ENCODE data around the gene HIPK4. TPM values are rescaled to one million over a fixed set of nuclear protein-coding genes. Genes with fewer than 3 reads are reported as not detected.

HIPK4 gene
- total and polyA plus RNA-seq, 2 of the 8 experiments (the other 6 are each of a cell fraction or from before 2014, with no cell fraction given) = 0.15 to 0.57 TPM

GRCh38 chr19:40387155-40387554 lies 2.8 kb downstream of the HIPK4 start:
- DNase-seq (ENCODE audit: low read depth in 1 of 2, low spot score in 2 of 2) = no peak
- Histone ChIP-seq H2AFZ (ENCODE audit: low read length) (no peak overlapping the region), H2AK5ac (ENCODE audit: low read depth, low read length) (no peak overlapping the region), H3K36me3 (ENCODE audit: control insufficient read depth in 2 of 4, insufficient read depth in 4 of 4, low read length in 3 of 4) (no peaks in the 10 kb centered on the region), H3K9me3 (ENCODE audit: insufficient read depth in 2 of 2, low read depth in 1 of 2, low read length in 1 of 2) (no peaks in the 10 kb centered on the region), H3K9ac (replicated peaks in 1 of 4; ENCODE audit: extremely low read depth in 1 of 4, low read depth in 3 of 4, low read length in 3 of 4) (no peak overlapping the region), H3K23me2 (ENCODE audit: low read depth, low read length) (no peaks in the 10 kb centered on the region), H3K56ac (replicated peaks; ENCODE audit: insufficient read length, low read depth, low read length) (no peak overlapping the region), H4K8ac (ENCODE audit: extremely low read depth, insufficient read depth, low read length) (no peak overlapping the region), H3K23ac (ENCODE audit: insufficient read length) (no peak overlapping the region), H3K4me3 (ENCODE audit: extremely low read depth in 1 of 4, insufficient read depth in 2 of 4, low read depth in 3 of 4, low read length in 4 of 4) (no peak overlapping the region), H3K4me1 (replicated peaks in 1 of 4; ENCODE audit: control insufficient read depth in 3 of 4, insufficient read depth in 4 of 4, low read length in 3 of 4) (peaks cover 0 to 7% (median 3%) of the 10 kb centered on the region in 4 experiments; a peak in 4 of 7 replicates), H3K79me2 (ENCODE audit: control insufficient read depth in 1 of 2, insufficient read depth in 2 of 2, low read length in 2 of 2) (no peaks in the 10 kb centered on the region), H3K79me1 (ENCODE audit: low read depth, low read length) (no peaks in the 10 kb centered on the region), H2BK20ac (ENCODE audit: low read length) (no peak overlapping the region), H2BK12ac (ENCODE audit: low read depth, low read length) (0 out of 2 replicates have a peak overlapping the region, but pooled peaks have one; percentile 17), H3K18ac (ENCODE audit: extremely low read depth, low read length) (no peak overlapping the region), H4K5ac (ENCODE audit: insufficient read length, low read depth, low read length) (no peak overlapping the region), H4K20me1 (replicated peaks in 1 of 2; ENCODE audit: control insufficient read depth in 1 of 2, insufficient read depth in 2 of 2, low read length in 2 of 2) (no peaks in the 10 kb centered on the region), H3K4me2 (ENCODE audit: insufficient read depth in 1 of 2, low read depth in 2 of 2, low read length in 2 of 2) (no peak overlapping the region), H3K14ac (ENCODE audit: insufficient read length) (no peak overlapping the region), H2BK15ac (ENCODE audit: low read length) (no peak overlapping the region), H2BK120ac (replicated peaks; ENCODE audit: low read depth, low read length) (no peak overlapping the region), H3K27ac (ENCODE audit: low read depth, low read length) (no peak overlapping the region), H4K91ac (replicated peaks; ENCODE audit: insufficient read length, low read length) (no peak overlapping the region), H2BK5ac (ENCODE audit: low read depth, low read length) (no peak overlapping the region), H3K27me3 (replicated peaks in 1 of 4; ENCODE audit: control insufficient read depth in 3 of 4, extremely low read depth in 1 of 4, insufficient read depth in 3 of 4, low read length in 3 of 4) (no peaks in the 10 kb centered on the region), H3K4ac (replicated peaks; ENCODE audit: insufficient read length, low read depth, low read length) (no peak overlapping the region)
- no peak for FAIRE-seq
- ChIA-PET CTCF (ENCODE audit: partially characterized antibody) (interaction anchor here (1.1 to 1.7 kb wide), 2 partner anchors 33 to 248 kb away, joined by 3 to 4 read pairs; no protein-coding TSS in a partner anchor), POLR2A (ENCODE audit: partially characterized antibody) (interaction anchor here (0.9 to 1.7 kb wide), 2 partner anchors 15 to 123 kb away, joined by 3 to 5 read pairs; no protein-coding TSS in a partner anchor)
- 91% methylated on average over 9 of the region's 10 CpGs; no CpG with 5 or more reads in 1 of the 2 experiments for WGBS, 2 experiments (ENCODE audit: extremely low coverage in 1 of 2, insufficient coverage in 1 of 2, insufficient read length in 1 of 2, insufficient replicate concordance in 2 of 2, low coverage in 1 of 2, low lambda C conversion rate in 2 of 2, missing lambda C conversion rate in 1 of 2)
- no peak for TF ChIP-seq EZH2 (IDR thresholded peaks at IDR 0.05; ENCODE audit: low read depth, low read length, severe bottlenecking)
- no peak for TF ChIP-seq GTF2F1 (IDR thresholded peaks at IDR 0.05; ENCODE audit: borderline replicate concordance, low read depth, low read length)
- no peak for TF ChIP-seq ZNF274 (IDR thresholded peaks at IDR 0.05; ENCODE audit: borderline replicate concordance, extremely low read depth, low read length)
- no peak for TF ChIP-seq BRCA1 (IDR thresholded peaks at IDR 0.05; ENCODE audit: low read depth, low read length)
- no peak for TF ChIP-seq SIRT6 (IDR thresholded peaks at IDR 0.05; ENCODE audit: low read length)
- TF ChIP-seq CEBPB (IDR thresholded peaks at IDR 0.05; ENCODE audit: low read depth, low read length) = no peak
- TF ChIP-seq RXRA (IDR thresholded peaks at IDR 0.05; ENCODE audit: insufficient read depth, low read depth, low read length) = no peak
- TF ChIP-seq RBBP5 (IDR thresholded peaks at IDR 0.05; ENCODE audit: borderline replicate concordance, low read depth, low read length) = no peak

Measured in H1 (cell line).